GM19043 (cell line): Measurements from ENCODE around the gene SMIM38.

Source experiments
- ATAC-seq: cut with Tn5 transposase; IDR thresholded peaks from one replicate; pipeline ENCODE4 v1.9.1; 2021; ENCODE audit warnings: low read depth; ENCODE audit not compliant: unreplicated experiment

The SMIM38 gene

GRCh38 chr11:69200331-69201065 lies 44.8 kb downstream of the SMIM38 start:
- ATAC-seq, result no peak

GRCh38 chr11:69201066-69201365 lies 45.3 kb downstream of the SMIM38 start:
- no peak for ATAC-seq

GRCh38 chr11:69201764-69202370 lies 46.1 kb downstream of the SMIM38 start:
- no peak for ATAC-seq

DNA sequence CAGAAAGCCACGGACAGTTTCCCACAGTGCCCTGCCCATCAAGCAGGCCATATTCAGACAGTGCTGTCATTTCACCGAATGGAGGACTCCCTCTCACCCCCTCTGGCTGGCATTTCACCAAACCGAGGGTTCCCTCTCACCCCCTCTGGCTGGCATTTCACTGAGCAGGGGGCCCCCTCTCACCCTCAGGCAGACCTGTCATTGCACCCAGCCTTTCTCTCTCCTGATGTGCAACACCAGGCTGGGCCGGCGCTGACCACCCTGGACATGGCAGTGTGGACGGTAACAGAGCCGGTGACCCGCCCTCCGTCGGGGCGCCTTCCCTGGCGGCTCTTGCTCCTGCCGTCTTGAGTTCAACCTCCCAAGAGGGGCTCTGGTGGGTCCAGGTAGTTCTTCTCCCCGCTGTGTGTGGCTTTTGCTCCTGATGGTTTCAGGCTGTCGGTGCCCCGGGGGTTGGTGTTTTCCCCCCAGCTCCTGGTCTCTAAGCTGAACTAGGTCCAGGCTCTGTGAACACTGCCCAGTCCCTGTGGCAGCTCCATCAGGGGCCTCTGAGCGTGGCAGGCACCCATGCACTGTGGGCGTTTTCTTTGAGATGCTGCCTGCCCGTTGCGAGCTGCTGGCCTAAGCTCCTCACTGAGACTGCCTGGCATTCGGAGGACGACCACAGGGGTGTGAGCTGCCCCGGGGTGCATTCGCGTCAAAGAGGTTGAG lies 46.9 kb downstream of the SMIM38 start:
- no peak for ATAC-seq

- no peak for ATAC-seq
These were observed 47.6 kb downstream of the SMIM38 start for GRCh38 chr11:69203381-69203780.

GRCh38 chr11:69203901-69204245 lies 48.1 kb downstream of the SMIM38 start:
- ATAC-seq, result no peak

GRCh38 chr11:69204246-69204940 lies 48.7 kb downstream of the SMIM38 start:
- no peak for ATAC-seq

- no peak for ATAC-seq
These were observed 49.4 kb downstream of the SMIM38 start for GRCh38 chr11:69204941-69205742.
